Transverse colon (tissue), 4 donors: ENCODE measurements around the gene SCARB2.

Source experiments
- POLR2A ChIP-seq: fragments of 450-650 bp; IDR thresholded peaks from one replicate; pipeline ENCODE4 v1.6.1; 2016; ENCODE audit warnings: antibody characterized with exemption, mild to moderate bottlenecking, moderate library complexity
- POLR2AphosphoS5 ChIP-seq, 3 donors: sonication (generic); formaldehyde crosslinking; IDR thresholded peaks; one replicate each; pipeline ENCODE4 v1.6.1; 2016; ENCODE audit warnings: antibody characterized with exemption in 3 of 3
- TF ChIP-seq, protein P1 (sequence below), 5 experiments: fragments of 200-600 bp in 3 of 5; fragments of 450-650 bp in 2 of 5; sonication (generic) in 3 of 5; IDR thresholded peaks; 1 replicate in 2 of 5; 2 replicates in 3 of 5; pipeline ENCODE4 v1.5.1; 2016 to 2017; ENCODE audit warnings: antibody characterized with exemption in 5 of 5, inconsistent platforms in 3 of 5, mild to moderate bottlenecking in 2 of 5, moderate library complexity in 1 of 5

DNA sequence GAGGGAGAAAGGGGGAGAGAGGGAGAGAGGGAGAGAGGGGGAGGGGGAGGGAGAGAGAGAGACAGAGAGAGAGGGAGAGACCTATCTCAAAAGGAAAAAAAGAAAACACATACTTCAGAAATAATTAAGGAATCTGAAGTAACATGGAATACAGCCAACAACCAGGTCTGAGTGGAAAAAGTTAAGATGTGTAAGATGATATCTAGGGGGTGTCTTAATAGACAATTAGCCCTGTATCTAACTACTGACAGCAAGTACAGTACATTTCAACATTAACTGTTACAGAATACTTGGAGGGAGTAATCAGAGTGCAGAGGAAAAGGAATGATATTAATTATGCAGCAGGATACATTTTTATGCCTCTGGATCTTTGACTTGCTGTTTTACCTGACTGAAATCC is 87.8 kb downstream of the SCARB2 start:
- TF ChIP-seq, protein P1, sequence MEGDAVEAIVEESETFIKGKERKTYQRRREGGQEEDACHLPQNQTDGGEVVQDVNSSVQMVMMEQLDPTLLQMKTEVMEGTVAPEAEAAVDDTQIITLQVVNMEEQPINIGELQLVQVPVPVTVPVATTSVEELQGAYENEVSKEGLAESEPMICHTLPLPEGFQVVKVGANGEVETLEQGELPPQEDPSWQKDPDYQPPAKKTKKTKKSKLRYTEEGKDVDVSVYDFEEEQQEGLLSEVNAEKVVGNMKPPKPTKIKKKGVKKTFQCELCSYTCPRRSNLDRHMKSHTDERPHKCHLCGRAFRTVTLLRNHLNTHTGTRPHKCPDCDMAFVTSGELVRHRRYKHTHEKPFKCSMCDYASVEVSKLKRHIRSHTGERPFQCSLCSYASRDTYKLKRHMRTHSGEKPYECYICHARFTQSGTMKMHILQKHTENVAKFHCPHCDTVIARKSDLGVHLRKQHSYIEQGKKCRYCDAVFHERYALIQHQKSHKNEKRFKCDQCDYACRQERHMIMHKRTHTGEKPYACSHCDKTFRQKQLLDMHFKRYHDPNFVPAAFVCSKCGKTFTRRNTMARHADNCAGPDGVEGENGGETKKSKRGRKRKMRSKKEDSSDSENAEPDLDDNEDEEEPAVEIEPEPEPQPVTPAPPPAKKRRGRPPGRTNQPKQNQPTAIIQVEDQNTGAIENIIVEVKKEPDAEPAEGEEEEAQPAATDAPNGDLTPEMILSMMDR (IDR thresholded peaks at IDR 0.05) = no peak
- TF ChIP-seq POLR2AphosphoS5 (IDR thresholded peaks at IDR 0.05) (no peak), POLR2A (no peak)
